Neural cell (in vitro differentiated cells): ENCODE measurements around the gene SLBP.

Source experiments
- EP300 ChIP-seq: fragments of 450-650 bp; conservative IDR thresholded peaks from 2 replicates; pipeline ENCODE4 v1.6.1; 2014; ENCODE audit warnings: antibody characterized with exemption, mild to moderate bottlenecking, moderate library complexity; ENCODE audit not compliant: poor library complexity, severe bottlenecking
- EZH2 ChIP-seq: fragments of 200-600, 300-800 bp; shearing (Covaris generic), sonication (generic); IDR thresholded peaks from 2 replicates; pipeline ENCODE4 v1.6.1; 2014; ENCODE audit warnings: antibody characterized with exemption, low read length, borderline replicate concordance, mild to moderate bottlenecking; ENCODE audit not compliant: insufficient read depth, poor library complexity, severe bottlenecking
- RAD21 ChIP-seq: fragments of 450-650 bp; conservative IDR thresholded peaks from 2 replicates; pipeline ENCODE4 v1.6.1; 2014; ENCODE audit warnings: antibody characterized with exemption, mild to moderate bottlenecking, moderate library complexity
- TF ChIP-seq, protein P1 (sequence below): fragments of 450-650 bp; IDR thresholded peaks from 2 replicates; pipeline ENCODE4 v1.5.1; 2014; ENCODE audit warnings: antibody characterized with exemption, mild to moderate bottlenecking, moderate library complexity; ENCODE audit not compliant: poor library complexity, severe bottlenecking

GRCh38 chr4:1686440-1687036 is 25.6 kb downstream of the SLBP start:
- TF ChIP-seq, protein P1, sequence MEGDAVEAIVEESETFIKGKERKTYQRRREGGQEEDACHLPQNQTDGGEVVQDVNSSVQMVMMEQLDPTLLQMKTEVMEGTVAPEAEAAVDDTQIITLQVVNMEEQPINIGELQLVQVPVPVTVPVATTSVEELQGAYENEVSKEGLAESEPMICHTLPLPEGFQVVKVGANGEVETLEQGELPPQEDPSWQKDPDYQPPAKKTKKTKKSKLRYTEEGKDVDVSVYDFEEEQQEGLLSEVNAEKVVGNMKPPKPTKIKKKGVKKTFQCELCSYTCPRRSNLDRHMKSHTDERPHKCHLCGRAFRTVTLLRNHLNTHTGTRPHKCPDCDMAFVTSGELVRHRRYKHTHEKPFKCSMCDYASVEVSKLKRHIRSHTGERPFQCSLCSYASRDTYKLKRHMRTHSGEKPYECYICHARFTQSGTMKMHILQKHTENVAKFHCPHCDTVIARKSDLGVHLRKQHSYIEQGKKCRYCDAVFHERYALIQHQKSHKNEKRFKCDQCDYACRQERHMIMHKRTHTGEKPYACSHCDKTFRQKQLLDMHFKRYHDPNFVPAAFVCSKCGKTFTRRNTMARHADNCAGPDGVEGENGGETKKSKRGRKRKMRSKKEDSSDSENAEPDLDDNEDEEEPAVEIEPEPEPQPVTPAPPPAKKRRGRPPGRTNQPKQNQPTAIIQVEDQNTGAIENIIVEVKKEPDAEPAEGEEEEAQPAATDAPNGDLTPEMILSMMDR: no peak
- TF ChIP-seq EP300 (no peak), EZH2 (no peak), RAD21 (no peak)
